OCI-LY1 (cell line): Measurements from ENCODE around the gene SLC9A9.

Source experiments
- H2AFZ ChIP-seq: fragments of 200-600 bp; sonication (generic), shearing (Covaris generic); 2 replicates; pipeline ENCODE4 v1.6.0; 2014; ENCODE audit warnings: antibody characterized with exemption, mild to moderate bottlenecking, low read length
- H3F3A ChIP-seq: fragments of 200-600 bp; sonication (generic), shearing (Covaris generic); 2 replicates; pipeline ENCODE4 v1.6.0; 2014; ENCODE audit warnings: mild to moderate bottlenecking, antibody characterized with exemption, low read length, moderate library complexity; ENCODE audit not compliant: insufficient read depth
- H3K27ac ChIP-seq: fragments of 200-600 bp; sonication (generic); 2 replicates; pipeline ENCODE4 v1.5.1; 2014; ENCODE audit warnings: low read length, mixed run types, mild to moderate bottlenecking, low read depth; ENCODE audit not compliant: poor library complexity, severe bottlenecking
- H3K27me3 ChIP-seq: fragments of 200-600 bp; sonication (generic); 2 replicates; pipeline ENCODE4 v1.6.0; 2014; ENCODE audit warnings: antibody characterized with exemption, mild to moderate bottlenecking, low read length, moderate library complexity; ENCODE audit not compliant: insufficient read depth
- H3K36me3 ChIP-seq: fragments of 200-600 bp; sonication (generic); 2 replicates; pipeline ENCODE4 v1.6.1; 2014; ENCODE audit warnings: mild to moderate bottlenecking, antibody characterized with exemption, low read length, moderate library complexity, mixed read lengths; ENCODE audit not compliant: insufficient read depth
- H3K4me1 ChIP-seq: fragments of 200-600 bp; sonication (generic); 2 replicates; pipeline ENCODE4 v1.5.1; 2014; ENCODE audit warnings: mild to moderate bottlenecking, low read length, moderate library complexity; ENCODE audit not compliant: insufficient read depth, severe bottlenecking
- H3K4me2 ChIP-seq: fragments of 200-600 bp; sonication (generic), shearing (Covaris generic); 2 replicates; pipeline ENCODE4 v1.6.1; 2014; ENCODE audit warnings: low read length
- H3K4me3 ChIP-seq: fragments of 200-600 bp; sonication (generic); 2 replicates; pipeline ENCODE4 v1.5.1; 2014; ENCODE audit warnings: low read length, low read depth, mild to moderate bottlenecking, mixed read lengths; ENCODE audit not compliant: poor library complexity, severe bottlenecking
- H3K79me2 ChIP-seq: fragments of 200-600 bp; shearing (Covaris generic); 2 replicates; pipeline ENCODE4 v1.6.1; 2016; ENCODE audit warnings: mixed run types, low read length, mixed read lengths; ENCODE audit not compliant: insufficient read depth
- H3K9ac ChIP-seq: fragments of 200-600 bp; sonication (generic), shearing (Covaris generic); 2 replicates; pipeline ENCODE4 v1.6.1; 2014; ENCODE audit warnings: mild to moderate bottlenecking, low read length, mixed read lengths
- H3K9me2 ChIP-seq: fragments of 200-600 bp; sonication (generic), shearing (Covaris generic); 2 replicates; pipeline ENCODE4 v1.6.1; 2014; ENCODE audit warnings: low read depth, mild to moderate bottlenecking, low read length, mixed read lengths
- H3K9me3 ChIP-seq: fragments of 200-600 bp; shearing (Covaris generic); 2 replicates; pipeline ENCODE4 v1.6.1; 2014; ENCODE audit warnings: low read length, mixed read lengths
- H4K20me1 ChIP-seq: fragments of 200-600 bp; sonication (generic), shearing (Covaris generic); 2 replicates; pipeline ENCODE4 v1.6.0; 2016; ENCODE audit warnings: mild to moderate bottlenecking, low read length; ENCODE audit not compliant: insufficient read depth
- CTCF ChIP-seq: fragments of 200-600 bp; sonication (generic), shearing (Covaris generic); IDR thresholded peaks from 2 replicates; pipeline ENCODE4 v1.5.1; 2017; ENCODE audit warnings: mild to moderate bottlenecking, antibody characterized with exemption, low read length, moderate library complexity, mixed read lengths
- EZH2 ChIP-seq: fragments of 200-600 bp; sonication (generic), shearing (Covaris generic); IDR thresholded peaks from 2 replicates; pipeline ENCODE4 v1.8.0; 2017; ENCODE audit warnings: borderline replicate concordance, mixed run types, mild to moderate bottlenecking, antibody characterized with exemption, low read length, moderate library complexity, mixed read lengths

Gene SLC9A9

GRCh38 chr3:143603774-143604173, 244.5 kb downstream of the SLC9A9 start:
- Histone ChIP-seq H3K79me2 (no peaks in the 10 kb centered on the region), H3K27me3 (no peaks in the 10 kb centered on the region), H3K4me2 (no peak overlapping the region), H3F3A (no peaks in the 10 kb centered on the region), H3K9ac (peak overlapping the region; percentile 0; the same call in 1 of the 2 replicates), H2AFZ (peak overlapping the region; percentile 59; the same call in 1 of the 2 replicates), H3K9me2 (no peaks in the 10 kb centered on the region), H3K4me3 (no peak overlapping the region), H3K4me1 (peaks cover 54% of the 10 kb centered on the region), H3K36me3 (no peaks in the 10 kb centered on the region), H4K20me1 (no peaks in the 10 kb centered on the region), H3K9me3 (no peaks in the 10 kb centered on the region), H3K27ac (peak overlapping the region; percentile 89)
- TF ChIP-seq EZH2 (no peak), CTCF (no peak)

GRCh38 chr3:143601723-143602484, 246.4 kb downstream of the SLC9A9 start:
- no peak overlapping the region for H3K4me3 ChIP-seq
- H3K9me2 ChIP-seq = no peaks in the 10 kb centered on the region
- H3K36me3 ChIP-seq = no peaks in the 10 kb centered on the region
- H3K9me3 ChIP-seq = no peaks in the 10 kb centered on the region
- H3K4me1 ChIP-seq = peaks cover 73% of the 10 kb centered on the region
- H3K9ac ChIP-seq = no peak overlapping the region
- no peaks in the 10 kb centered on the region for H3F3A ChIP-seq
- H3K27me3 ChIP-seq = no peaks in the 10 kb centered on the region
- H3K4me2 ChIP-seq = no peak overlapping the region
- TF ChIP-seq CTCF (no peak), EZH2 (no peak)
- H2AFZ ChIP-seq = no peak overlapping the region
- no peak overlapping the region for H3K27ac ChIP-seq
- no peaks in the 10 kb centered on the region for H3K79me2 ChIP-seq
- H4K20me1 ChIP-seq = no peaks in the 10 kb centered on the region

DNA sequence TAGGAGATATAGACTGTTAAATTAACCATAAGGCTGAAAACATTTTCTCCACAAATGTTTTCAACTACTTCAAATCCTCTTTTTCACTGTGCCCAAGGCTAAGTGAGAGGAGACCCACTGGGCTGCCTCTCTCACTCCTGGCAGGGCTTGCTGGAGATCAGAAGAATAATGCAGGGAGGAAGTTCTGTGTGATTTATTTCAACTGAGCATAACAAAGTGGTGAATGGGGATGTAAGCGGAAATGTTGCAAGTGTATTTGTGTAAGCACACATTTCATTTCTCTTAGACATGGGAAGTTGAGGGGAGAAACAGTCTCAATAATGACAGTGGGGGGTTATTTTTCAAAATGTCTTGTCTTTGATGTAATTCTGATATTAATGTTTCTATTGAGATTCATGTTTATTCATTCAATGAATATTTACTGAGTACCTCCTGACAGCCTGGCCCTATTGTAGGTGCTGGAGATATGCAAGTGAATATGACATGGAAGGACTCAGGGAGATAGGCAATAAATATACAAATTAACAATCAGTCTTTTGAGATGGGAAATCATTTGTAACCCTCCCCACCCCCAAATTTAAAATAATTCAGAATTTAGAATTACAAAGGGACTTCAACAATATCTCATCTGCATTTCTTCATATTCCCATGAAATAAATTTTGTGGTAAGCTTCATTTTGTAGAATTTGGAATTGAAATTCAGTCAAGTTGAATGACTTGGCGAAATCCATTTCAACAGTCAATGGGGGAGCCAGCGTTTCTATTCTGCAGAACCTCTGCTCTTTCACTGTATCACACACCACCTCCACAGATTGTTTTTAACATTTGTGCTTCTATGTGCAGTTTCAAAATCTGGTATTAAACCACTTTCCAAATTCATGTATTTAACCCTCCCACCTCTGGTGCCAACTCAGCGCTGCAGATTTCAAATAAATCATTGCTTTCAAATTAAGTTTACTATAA, 247.2 kb downstream of the SLC9A9 start:
- Histone ChIP-seq H3K27me3 (no peaks in the 10 kb centered on the region), H3K9me3 (no peaks in the 10 kb centered on the region), H3K9me2 (no peaks in the 10 kb centered on the region), H3K4me3 (no peak overlapping the region), H3F3A (no peaks in the 10 kb centered on the region), H3K27ac (no peak overlapping the region), H3K79me2 (no peaks in the 10 kb centered on the region), H3K4me1 (peaks cover 81% of the 10 kb centered on the region), H3K36me3 (no peaks in the 10 kb centered on the region), H2AFZ (no peak overlapping the region), H4K20me1 (no peaks in the 10 kb centered on the region), H3K9ac (no peak overlapping the region), H3K4me2 (no peak overlapping the region)
- no peak for TF ChIP-seq CTCF
- TF ChIP-seq EZH2 = no peak
